ENCODE results near the gene WDR90.

Gene WDR90

GRCh38 chr16:669666-670065, 20.5 kb downstream of the WDR90 start:
- TF ChIP-seq CTCF (IDR thresholded peaks at IDR 0.05): no peak

GRCh38 chr16:670485-671352, 21.6 kb downstream of the WDR90 start:
- no peak for TF ChIP-seq CTCF (IDR thresholded peaks at IDR 0.05)

- TF ChIP-seq CTCF (IDR thresholded peaks at IDR 0.05): no peak
Measured at GRCh38 chr16:671353-672131, 22.4 kb downstream of the WDR90 start.

GRCh38 chr16:672371-672770, 23.2 kb downstream of the WDR90 start:
- TF ChIP-seq CTCF (IDR thresholded peaks at IDR 0.05): no peak

GRCh38 chr16:672851-673250, 23.7 kb downstream of the WDR90 start:
- no peak for TF ChIP-seq CTCF (IDR thresholded peaks at IDR 0.05)

- TF ChIP-seq CTCF (IDR thresholded peaks at IDR 0.05): no peak
Measured at GRCh38 chr16:673399-673991, 24.3 kb downstream of the WDR90 start.

GRCh38 chr16:674214-674881, 25.2 kb downstream of the WDR90 start:
- no peak for TF ChIP-seq CTCF (IDR thresholded peaks at IDR 0.05)

Data from LNCAP (cell line).